HEK293 (cell line): ENCODE data around the gene FHAD1.
A peak's percentile ranks its signal among the peaks of the same experiment; 100 is the strongest.

Experiments
- CTCF ChIA-PET: fragments of 350-600 bp; formaldehyde crosslinking; extraction: SDS; loops from one replicate; lab custom pipeline; 2021; ENCODE audit warnings: antibody characterized with exemption; lab: Yijun Ruan, JAX
- POLR2A ChIA-PET: fragments of 300-600 bp; formaldehyde crosslinking; extraction: SDS; loops from one replicate; lab custom pipeline; 2020; ENCODE audit warnings: antibody characterized with exemption, inconsistent platforms; lab: Yijun Ruan, JAX
- H3K27ac ChIP-seq: fragments of 200-500 bp; sonication (Bioruptor generic); 2 replicates; pipeline ENCODE4 v1.5.1; 2014; ENCODE audit warnings: low read depth, low read length, control low read depth, inconsistent platforms; ENCODE audit errors: extremely low read depth
- H3K36me3 ChIP-seq, 2 experiments: fragments of 200-500 bp in 1 of 2; sonication (Bioruptor generic) in 1 of 2; 1 replicate in 1 of 2; 2 replicates in 1 of 2; pipeline ENCODE4 v1.5.1; 2014 to 2017; ENCODE audit warnings: inconsistent platforms in 2 of 2, low read length in 2 of 2; ENCODE audit not compliant: control insufficient read depth in 2 of 2, insufficient read depth in 1 of 2
- H3K4me1 ChIP-seq: fragments of 200-500 bp; sonication (Bioruptor generic); 2 replicates; pipeline ENCODE4 v1.5.1; 2014; ENCODE audit warnings: mild to moderate bottlenecking, low read length, inconsistent platforms; ENCODE audit not compliant: control insufficient read depth, insufficient read depth
- H3K4me3 ChIP-seq: 2 replicates; pipeline ENCODE4 v1.5.1; 2011; ENCODE audit warnings: low read depth, mild to moderate bottlenecking, control low read depth, low read length, moderate library complexity
- H3K9me3 ChIP-seq: fragments of 200-500 bp; sonication (Bioruptor generic); 2 replicates; pipeline ENCODE4 v1.5.1; 2014; ENCODE audit warnings: low read depth, low read length, inconsistent platforms; ENCODE audit not compliant: control insufficient read depth, insufficient read depth
- ATF2 ChIP-seq: fragments of 450-650 bp; formaldehyde crosslinking; IDR thresholded peaks from 2 replicates; pipeline ENCODE4 v1.5.1; 2016; ENCODE audit warnings: missing biosample characterization, missing genetic modification characterization, low read depth
- CTCF ChIP-seq: fragments of 450-650 bp; formaldehyde crosslinking; IDR thresholded peaks from 2 replicates; pipeline ENCODE4 v1.5.1; 2016; ENCODE audit warnings: missing biosample characterization, missing genetic modification characterization
- GLIS2 ChIP-seq: fragments of 450-650 bp; formaldehyde crosslinking; IDR thresholded peaks from 2 replicates; pipeline ENCODE4 v1.5.1; 2016; ENCODE audit warnings: missing biosample characterization, missing genetic modification characterization
- SCRT2 ChIP-seq: fragments of 450-650 bp; formaldehyde crosslinking; IDR thresholded peaks from 2 replicates; pipeline ENCODE4 v1.5.1; 2016; ENCODE audit warnings: missing biosample characterization, missing genetic modification characterization
- SP2 ChIP-seq: fragments of 450-650 bp; formaldehyde crosslinking; IDR thresholded peaks from 2 replicates; pipeline ENCODE4 v1.5.1; 2016; ENCODE audit warnings: missing biosample characterization, missing genetic modification characterization
- ZBTB7A ChIP-seq: fragments of 450-650 bp; formaldehyde crosslinking; IDR thresholded peaks from 2 replicates; pipeline ENCODE4 v1.5.1; 2016; ENCODE audit warnings: low read depth, missing biosample characterization, missing genetic modification characterization
- ZNF184 ChIP-seq: fragments of 450-650 bp; IDR thresholded peaks from 2 replicates; pipeline ENCODE4 v1.5.1; 2018; ENCODE audit warnings: missing biosample characterization, mild to moderate bottlenecking, missing genetic modification characterization
- ZNF2 ChIP-seq: fragments of 450-650 bp; formaldehyde crosslinking; IDR thresholded peaks from 2 replicates; pipeline ENCODE4 v1.5.1; 2016; ENCODE audit warnings: missing biosample characterization, missing genetic modification characterization
- ZNF391 ChIP-seq: fragments of 450-650 bp; formaldehyde crosslinking; IDR thresholded peaks from 2 replicates; pipeline ENCODE4 v1.5.1; 2016; ENCODE audit warnings: low read depth, missing biosample characterization, missing genetic modification characterization, borderline replicate concordance
- ZNF449 ChIP-seq: fragments of 450-650 bp; formaldehyde crosslinking; IDR thresholded peaks from 2 replicates; pipeline ENCODE4 v1.5.1; 2017; ENCODE audit warnings: missing biosample characterization, mild to moderate bottlenecking, missing genetic modification characterization, moderate library complexity
- ZNF600 ChIP-seq: fragments of 450-650 bp; formaldehyde crosslinking; IDR thresholded peaks from 2 replicates; pipeline ENCODE4 v1.5.1; 2016; ENCODE audit warnings: missing biosample characterization, missing genetic modification characterization
- ZNF610 ChIP-seq: fragments of 450-650 bp; formaldehyde crosslinking; IDR thresholded peaks from 2 replicates; pipeline ENCODE4 v1.5.1; 2016; ENCODE audit warnings: missing biosample characterization, missing genetic modification characterization, borderline replicate concordance
- ZNF654 ChIP-seq: fragments of 450-650 bp; formaldehyde crosslinking; IDR thresholded peaks from 2 replicates; pipeline ENCODE4 v1.5.1; 2016; ENCODE audit warnings: low read depth, missing biosample characterization, missing genetic modification characterization
- ZNF785 ChIP-seq: fragments of 450-650 bp; formaldehyde crosslinking; IDR thresholded peaks from 2 replicates; pipeline ENCODE4 v1.5.1; 2016; ENCODE audit warnings: missing biosample characterization, missing genetic modification characterization
- ZNF830 ChIP-seq: fragments of 450-650 bp; IDR thresholded peaks from 2 replicates; pipeline ENCODE4 v1.5.0; 2018; ENCODE audit warnings: missing biosample characterization, missing genetic modification characterization, low read depth, mild to moderate bottlenecking, moderate library complexity

The FHAD1 gene

GRCh38 chr1:15428815-15429435, 181.9 kb downstream of the FHAD1 start:
- ChIA-PET POLR2A (no interaction called here), CTCF (interaction anchor here (0.6 to 8.5 kb wide), 2 partner anchors 105 to 125 kb away, joined by 3 to 145 read pairs; no protein-coding TSS in a partner anchor)
- Histone ChIP-seq H3K4me3 (no peak overlapping the region), H3K4me1 (no peaks in the 10 kb centered on the region), H3K36me3 (peaks cover 0 to 36% of the 10 kb centered on the region in 2 experiments; a peak in 1 of 3 replicates), H3K9me3 (no peaks in the 10 kb centered on the region), H3K27ac (no peak overlapping the region)
- TF ChIP-seq GLIS2: 0 out of 2 replicates have a peak, but pooled peaks have one; percentile 10
- no peak for TF ChIP-seq ZNF830

GRCh38 chr1:15429701-15430149, 182.7 kb downstream of the FHAD1 start:
- TF ChIP-seq ATF2 (tag by site-specific recombination) (peak; percentile 47), SCRT2 (tag by site-specific recombination) (0 out of 2 replicates have a peak, but pooled peaks have one; percentile 28), SP2 (tag by site-specific recombination) (no peak)
- Histone ChIP-seq H3K9me3 (no peaks in the 10 kb centered on the region), H3K4me1 (no peaks in the 10 kb centered on the region), H3K4me3 (no peak overlapping the region), H3K36me3 (peaks cover 0 to 36% of the 10 kb centered on the region in 2 experiments; a peak in 1 of 3 replicates), H3K27ac (no peak overlapping the region)
- ChIA-PET POLR2A (no interaction called here), CTCF (interaction anchor here (0.6 to 8.5 kb wide), 3 partner anchors 12 to 310 kb away, joined by 3 to 145 read pairs (median 8); no protein-coding TSS in a partner anchor)

- H3K27ac ChIP-seq: no peak overlapping the region
- ChIA-PET POLR2A (no interaction called here), CTCF (interaction anchor here (0.6 to 8.5 kb wide), 24 partner anchors 8 to 311 kb away, joined by 3 to 145 read pairs (median 4); no protein-coding TSS in a partner anchor)
- TF ChIP-seq ZNF610 (tag by site-specific recombination) (no peak), ZNF785 (tag by site-specific recombination) (no peak), CTCF (tag by site-specific recombination) (peak; percentile 84), ZNF600 (peak; percentile 50), ZNF2 (tag by site-specific recombination) (peak; percentile 64; the same call in 1 of the 2 replicates), ZNF449 (tag by site-specific recombination) (no peak), ZNF184 (tag by site-specific recombination) (no peak), ZBTB7A (tag by site-specific recombination) (peak; percentile 47; the same call in 1 of the 2 replicates), ZNF654 (tag by site-specific recombination) (peak; percentile 62), ZNF391 (peak; percentile 54; the same call in 1 of the 2 replicates)
- TF ChIP-seq, all 188 proteins: peak for 6
- Histone ChIP-seq H3K4me3 (no peak overlapping the region), H3K4me1 (no peaks in the 10 kb centered on the region), H3K36me3 (peaks cover 0 to 28% of the 10 kb centered on the region in 2 experiments; a peak in 1 of 3 replicates), H3K9me3 (no peaks in the 10 kb centered on the region)
These were observed 184.0 kb downstream of the FHAD1 start for GRCh38 chr1:15430787-15431570.
